ENCODE measurements around the gene ULK4. TPM values are rescaled to one million over a fixed set of nuclear protein-coding genes. Genes with fewer than 3 reads are reported as not detected.
"Not testable (repeated sequence)": the region's sequence is repeated elsewhere in the genome, so short reads cannot be mapped to it uniquely, and the experiment has no call there.

Gene ULK4
- total RNA-seq (2014; rRNA removed; shearing (Covaris generic)), result 8.2 and 13.5 TPM in 2 replicates

DNA sequence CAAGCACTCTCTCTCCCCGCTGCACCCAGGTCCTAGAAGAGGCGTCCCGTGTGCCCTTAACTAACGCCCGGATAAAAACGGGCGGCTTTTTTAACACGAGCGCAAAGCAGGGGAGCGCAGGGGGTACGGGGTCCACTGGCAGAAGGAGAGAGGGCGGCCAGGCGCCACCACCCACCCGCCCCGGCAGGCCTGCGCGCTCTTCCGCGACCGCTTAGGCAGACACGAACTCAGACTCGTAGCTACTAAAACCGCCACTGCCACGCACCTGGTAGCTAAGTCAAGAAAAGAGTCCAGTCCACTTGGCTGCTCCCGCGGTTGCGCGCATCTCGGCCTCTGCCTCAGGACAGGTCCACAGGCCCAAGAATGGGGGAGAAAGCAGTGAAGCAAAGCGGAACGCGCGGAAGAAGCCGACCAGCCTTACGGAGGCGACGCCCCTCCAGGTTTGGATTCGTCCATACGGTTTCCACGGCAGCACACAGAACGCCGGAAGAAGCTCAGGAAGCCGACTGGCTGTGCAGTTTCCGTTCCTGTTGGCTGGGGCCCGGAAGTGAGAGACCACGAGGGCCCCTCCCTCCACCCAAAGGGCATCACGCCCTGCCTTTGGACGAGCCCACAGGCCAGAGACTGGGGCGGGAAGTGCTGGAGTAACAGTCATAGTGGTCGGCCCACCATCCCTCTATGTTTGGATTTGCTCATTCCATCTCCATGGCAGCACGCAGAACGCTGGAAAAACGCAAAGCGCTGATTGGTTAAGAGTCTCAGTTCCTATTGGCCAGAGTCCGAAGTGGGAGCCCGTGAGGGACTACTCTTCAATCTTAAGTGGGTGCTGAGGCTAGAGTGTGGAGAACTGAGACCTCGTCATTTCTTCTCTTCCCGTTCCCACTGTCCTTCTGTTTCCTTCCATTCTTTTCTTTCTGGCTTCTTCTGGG, at the start of gene ULK4:
TSS of gene ULK4 (minus strand) at position 353 of the 929 bp plus-strand sequence. CDS start 7,344 bp downstream, outside the sequence.
- DNase-seq (ENCODE audit: low read depth), result peak; percentile 99

DNA sequence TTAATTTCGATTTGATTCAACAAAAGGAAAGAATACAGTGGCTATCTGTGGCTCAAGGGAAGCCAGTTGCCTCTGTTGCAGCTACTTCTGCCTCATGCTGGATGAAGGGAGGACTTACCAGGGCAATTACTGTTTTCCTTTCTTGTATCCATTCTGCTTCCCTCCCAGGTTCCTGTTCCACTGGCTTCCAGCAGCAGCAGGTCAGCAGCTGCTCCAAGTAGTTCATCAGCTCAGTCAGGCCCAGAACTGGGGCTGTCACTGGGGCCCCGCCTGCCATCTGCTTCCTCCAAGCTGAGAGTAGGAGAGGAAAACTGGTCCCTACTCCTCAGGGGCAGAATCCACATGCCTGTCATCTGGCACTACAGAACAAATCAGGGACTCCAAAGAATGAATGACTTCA, 48.6 kb upstream of the ULK4 start:
- DNase-seq (ENCODE audit: low read depth), result no peak

DNA sequence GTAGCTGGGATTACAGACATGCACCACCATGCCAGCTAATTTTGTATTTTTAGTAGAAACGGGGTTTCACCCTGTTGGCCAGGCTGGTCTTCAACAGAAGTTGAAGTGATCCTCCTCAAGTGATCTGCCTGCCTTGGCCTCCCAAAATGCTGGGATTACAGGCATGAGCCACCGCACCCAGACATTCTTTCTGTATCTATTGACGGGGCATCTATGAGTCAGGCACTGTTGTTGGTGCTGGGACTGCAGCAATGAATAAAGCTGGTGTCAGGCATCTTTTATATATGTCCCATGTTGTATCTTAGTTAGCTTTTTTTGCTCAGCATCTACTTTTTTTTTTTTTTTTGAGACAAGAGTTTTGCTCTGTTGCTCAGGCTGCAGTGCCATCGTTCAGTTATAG, 47.6 kb upstream of the ULK4 start:
- no peak for DNase-seq (ENCODE audit: low read depth)

DNA sequence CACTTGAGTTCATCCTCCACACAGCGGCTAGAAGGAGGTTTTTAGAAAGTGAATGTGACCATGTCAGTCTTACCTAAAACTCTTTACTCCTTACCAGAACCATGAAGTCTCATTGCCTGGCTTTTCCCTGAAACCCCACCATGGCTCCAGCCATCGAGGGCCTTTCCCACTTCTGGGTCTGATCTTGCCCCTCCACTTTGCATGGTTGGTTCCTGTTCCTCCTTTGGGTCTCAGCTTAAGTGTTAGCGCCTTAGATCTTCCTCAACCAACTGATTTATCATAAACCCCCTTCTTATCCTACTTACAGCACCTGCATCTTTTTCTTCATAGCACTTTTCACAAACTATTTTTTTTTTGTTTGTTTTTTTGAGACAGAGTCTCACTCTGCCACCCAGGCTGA, 45.9 kb upstream of the ULK4 start:
- DNase-seq (ENCODE audit: low read depth), result no peak

DNA sequence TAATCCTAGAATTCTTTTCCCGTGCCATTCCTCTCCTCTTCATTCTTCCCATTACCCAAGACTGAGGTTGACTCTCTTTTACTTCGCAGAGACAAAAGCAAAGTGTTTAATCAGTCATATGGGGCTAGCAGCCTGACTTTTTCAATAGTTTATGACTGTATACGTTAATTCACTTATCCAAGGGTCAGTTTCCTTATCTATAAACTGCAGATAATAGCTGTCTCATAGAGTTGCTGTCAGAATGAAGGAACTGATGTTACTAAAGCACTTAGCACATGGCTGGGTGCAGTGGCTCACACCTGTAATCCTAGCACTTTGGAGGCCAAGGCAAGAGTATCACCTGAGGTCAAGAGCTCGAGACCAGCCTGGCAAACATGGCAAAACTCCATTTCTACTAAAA, 43.5 kb upstream of the ULK4 start:
- no peak for DNase-seq (ENCODE audit: low read depth)

DNA sequence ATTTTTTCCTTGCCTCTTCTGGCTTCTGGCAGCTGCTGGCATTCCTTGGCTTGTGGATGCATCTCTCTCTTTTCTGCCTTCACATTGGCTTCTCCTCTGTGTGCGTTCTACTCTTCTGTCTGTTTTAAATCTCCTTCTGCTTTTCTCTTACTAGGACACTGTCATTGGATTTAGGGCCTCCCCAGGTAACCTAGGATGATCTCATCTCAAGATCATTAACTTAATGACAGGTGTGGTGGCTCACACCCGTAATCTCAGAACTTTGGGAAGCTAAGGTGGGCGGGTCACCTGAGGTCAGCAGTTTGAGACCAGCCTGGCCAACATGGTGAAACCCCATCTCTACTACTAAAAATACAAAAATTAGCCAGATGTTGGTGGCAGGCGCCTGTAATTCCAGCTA, 40.9 kb upstream of the ULK4 start:
- DNase-seq (ENCODE audit: low read depth), result no peak

DNA sequence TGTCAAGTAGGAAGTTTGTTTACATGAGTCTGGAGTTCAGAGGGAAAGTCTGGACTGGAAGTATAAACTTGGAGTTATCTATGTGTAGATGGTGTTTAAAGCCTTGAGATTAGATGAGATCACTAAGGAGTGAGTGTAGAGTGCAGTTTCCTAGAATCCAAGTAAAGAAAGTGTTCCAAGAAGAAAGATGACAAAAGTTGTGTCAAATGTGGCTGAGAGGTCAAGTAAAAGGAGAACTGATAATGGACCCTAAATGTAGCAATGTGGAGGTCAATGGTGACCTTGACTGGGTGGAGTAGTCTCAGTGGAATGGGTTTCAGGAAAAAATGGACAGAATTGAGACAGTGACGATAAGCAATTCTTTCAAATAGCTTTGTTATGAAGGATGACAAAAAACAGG, 39.9 kb upstream of the ULK4 start:
- no peak for DNase-seq (ENCODE audit: low read depth)

DNA sequence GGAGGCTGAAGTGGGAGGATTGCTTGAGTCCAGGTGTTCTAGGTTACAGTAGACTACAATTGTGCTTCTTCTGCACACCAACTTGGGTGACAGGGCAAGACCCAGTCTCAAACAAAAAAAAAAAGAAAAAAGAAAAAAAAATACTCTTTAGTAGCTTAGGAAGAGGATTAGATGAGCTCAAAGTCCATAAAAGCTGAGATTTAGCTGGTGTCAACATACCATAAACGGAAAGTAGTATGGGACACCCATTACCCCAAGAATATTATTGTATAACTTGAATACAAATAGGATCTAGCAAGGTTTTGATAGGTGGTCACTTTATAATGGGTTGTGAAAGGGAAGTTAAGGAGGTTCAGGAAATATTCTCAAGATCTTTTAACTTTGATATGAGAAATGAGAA, 38.0 kb upstream of the ULK4 start:
- no peak for DNase-seq (ENCODE audit: low read depth)

DNA sequence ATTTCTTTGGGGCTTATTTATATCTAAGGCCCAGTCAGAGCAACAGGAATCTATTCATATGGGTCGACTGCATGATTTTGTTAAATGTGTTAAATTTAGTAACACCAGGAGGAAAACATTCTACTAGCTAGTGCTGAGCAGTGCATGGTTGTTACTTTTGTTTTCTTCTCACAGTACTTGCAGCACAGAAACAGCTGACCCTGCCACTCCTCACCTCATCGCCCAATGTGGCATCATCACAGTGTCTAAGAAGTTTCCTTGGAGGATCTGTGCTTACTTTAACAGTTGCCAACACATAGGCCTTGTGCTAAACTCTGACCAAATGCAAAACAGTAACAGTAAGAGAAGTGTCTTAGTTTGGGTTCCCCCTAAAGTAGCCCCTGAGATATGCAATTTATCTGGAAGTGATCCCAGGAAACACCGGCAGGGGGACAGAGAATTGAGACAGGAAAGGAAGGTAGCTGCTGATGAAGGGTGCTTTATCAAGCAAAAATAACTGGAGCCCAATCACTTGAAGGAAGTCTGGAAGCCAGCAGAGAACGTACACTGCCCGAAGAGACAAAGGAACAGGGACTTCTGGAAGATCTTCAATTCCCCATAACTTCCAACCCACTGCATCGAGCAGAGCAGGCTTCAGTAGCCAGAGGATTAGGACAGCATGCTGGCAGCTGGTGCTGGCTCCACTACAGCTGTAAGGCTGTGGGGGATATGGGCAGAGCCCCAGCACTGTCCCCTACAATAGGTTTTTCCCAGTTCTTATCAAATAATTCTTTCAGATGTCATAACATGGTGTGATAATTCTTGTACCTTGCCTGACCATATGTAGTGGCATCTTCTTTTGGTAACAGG, 36.0 kb upstream of the ULK4 start:
- no peak for DNase-seq (ENCODE audit: low read depth)

DNA sequence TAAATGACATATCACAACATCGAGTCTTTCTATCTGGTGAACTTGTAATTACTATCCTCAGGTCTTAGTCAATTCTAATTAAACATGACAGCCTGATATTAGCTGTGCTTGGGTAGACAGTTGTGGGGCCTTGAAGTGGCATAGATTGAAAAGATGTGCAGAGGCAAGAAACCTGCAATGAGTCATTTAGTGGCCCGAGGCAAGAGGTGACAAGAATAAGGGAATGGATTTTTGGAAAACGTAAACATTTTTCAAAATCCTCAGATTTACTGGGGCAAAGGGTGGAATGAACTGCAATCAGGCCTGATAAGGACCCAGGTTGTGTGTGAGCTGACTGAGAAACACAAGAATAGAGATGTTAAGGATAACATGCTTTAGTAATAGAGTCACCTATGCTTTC, 29.5 kb upstream of the ULK4 start:
- no peak for DNase-seq (ENCODE audit: low read depth)

DNA sequence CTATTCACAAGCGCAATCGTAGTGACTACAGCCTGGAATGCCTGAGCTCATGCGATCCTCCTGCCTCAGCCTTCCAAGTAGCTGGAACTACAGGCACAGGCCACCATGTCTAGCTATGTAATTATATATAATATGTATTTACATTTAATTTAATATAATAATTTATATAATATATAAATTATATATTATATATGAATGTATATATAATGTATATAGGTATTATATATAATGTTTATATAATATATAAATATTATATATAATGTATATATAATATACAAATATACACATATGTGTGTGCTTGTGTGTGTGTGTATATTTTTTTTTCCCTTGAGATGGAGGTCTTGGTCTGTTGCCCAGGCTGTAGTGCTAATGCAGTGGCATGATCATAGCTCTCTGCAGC, 27.6 kb upstream of the ULK4 start:
- DNase-seq (ENCODE audit: low read depth), result no peak

DNA sequence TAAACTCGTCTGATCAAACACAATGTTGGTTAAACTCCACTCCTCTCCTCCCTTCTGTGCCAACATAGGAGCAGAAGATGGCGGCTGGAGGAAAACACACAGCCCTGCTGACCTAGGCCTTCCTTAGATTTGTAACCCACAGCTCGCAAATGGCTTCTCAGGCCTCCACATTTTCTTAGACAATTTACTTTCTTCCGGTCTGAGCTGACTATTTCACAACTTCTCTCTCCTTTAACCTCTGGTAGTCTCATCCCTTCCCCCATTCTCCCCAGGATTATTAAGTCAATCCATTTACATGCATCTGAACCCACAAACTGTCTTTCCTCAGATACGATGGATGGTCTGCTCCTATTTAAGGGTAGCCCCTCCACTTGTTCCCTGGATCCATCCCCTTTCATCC, 25.7 kb upstream of the ULK4 start:
- DNase-seq (ENCODE audit: low read depth), result no peak

DNA sequence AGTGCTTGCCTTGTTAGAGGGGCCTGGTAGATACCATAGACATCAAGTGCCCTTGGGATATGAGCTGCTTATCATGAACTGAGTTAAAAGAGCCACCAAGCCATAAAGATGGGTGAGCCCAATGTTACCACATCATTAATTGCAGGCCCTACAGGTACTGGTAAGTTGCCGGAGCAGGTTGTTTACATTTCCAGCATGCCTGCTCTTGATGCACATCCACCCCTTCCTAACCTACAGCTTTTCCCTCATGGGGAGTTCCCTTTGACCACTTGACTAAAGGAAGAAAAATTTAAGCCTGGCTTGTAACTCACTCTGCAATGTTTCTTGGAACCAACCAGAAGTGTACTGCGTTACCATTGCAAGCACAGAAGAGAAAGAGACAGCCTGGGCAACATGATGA, 24.7 kb upstream of the ULK4 start:
- DNase-seq (ENCODE audit: low read depth), result no peak

DNA sequence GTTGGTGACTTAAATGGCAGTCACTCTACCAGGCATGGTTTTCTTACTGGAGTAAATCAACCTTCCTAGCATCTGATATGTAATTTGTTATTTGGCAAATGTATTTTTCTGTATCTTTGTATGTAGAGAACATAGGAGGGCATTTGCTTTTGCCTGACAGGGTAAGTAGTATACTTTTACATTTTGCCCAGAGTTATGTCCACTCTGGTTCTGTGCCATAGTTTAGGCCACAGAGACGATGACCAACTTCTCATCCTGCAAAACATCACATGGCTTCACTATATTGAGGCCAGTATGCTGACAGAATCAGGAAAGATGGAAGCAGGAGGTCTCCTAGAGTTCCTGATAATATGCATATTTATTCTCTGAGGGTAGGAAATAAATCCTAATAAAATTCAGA, 23.1 kb upstream of the ULK4 start:
- no peak for DNase-seq (ENCODE audit: low read depth)

DNA sequence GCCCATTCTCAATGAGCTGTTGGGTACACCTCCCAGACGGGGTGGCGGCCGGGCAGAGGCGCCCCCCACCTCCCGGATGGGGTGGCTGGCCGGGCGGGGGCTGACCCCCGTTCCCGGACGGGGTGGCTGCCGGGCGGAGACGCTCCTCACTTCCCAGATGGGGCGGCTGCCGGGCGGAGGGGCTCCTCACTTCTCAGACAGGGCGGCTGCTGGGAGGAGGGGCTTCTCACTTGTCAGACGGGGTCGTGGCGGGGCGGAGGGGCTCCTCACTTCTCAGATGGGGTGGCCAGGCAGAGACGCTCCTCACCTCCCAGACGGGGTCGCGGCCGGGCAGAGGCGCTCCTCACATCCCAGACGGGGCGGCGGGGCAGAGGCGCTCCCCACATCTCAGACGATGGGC, 21.2 kb upstream of the ULK4 start:
- DNase-seq (ENCODE audit: low read depth), result not testable (repeated sequence)

DNA sequence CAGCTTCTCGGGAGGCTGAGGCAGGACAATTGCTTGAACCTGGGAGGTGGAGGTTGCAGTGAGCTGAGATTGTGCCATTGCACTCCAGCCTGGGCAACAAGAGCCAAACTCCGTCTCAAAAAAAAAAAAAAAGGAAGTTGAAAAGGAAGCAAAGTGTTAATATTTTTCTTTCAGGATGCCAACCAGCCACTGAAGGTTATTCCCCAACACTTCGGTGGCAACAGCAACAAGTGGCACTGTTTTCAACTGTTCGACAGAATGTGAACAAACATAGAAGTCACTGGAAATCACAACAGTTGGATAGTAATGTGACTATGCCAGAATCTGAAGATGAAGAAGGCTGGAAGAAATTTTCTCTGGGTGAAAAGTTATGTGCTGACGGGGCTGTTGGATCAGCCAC, 15.5 kb upstream of the ULK4 start:
- not testable (repeated sequence) for DNase-seq (ENCODE audit: low read depth)

DNA sequence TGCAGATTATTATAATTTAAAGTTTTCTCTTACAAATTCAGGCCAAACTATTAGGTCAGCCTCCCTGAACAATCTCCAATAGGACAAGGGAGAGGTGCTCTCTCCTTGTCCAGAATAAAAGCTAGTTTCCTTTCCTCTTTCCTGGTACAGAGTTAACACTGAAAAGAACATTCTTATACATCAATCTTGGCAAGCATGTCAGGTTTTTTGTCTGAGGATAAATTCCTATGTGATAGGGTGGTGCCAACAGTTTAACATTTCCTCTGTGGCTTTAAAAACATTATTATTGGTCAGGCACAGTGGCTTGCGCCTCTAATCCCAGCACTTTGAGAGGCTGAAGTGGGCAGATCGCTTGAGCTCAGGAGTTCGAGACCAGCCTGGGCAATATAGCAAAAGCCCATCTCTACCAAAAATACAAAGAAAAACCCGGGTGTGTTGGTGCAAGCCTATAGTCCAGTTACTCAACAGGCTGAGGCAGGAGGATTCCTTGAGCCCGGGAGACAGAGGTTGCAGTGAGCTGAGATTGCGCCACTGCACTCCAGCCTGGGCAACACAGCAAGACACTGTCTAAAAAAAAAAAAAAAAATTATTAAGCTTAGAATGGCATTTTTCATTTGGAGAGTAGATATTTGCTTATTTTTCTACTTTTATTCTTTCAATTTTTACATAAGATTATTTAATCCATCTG, 13.7 kb upstream of the ULK4 start:
- DNase-seq (ENCODE audit: low read depth), result no peak

DNA sequence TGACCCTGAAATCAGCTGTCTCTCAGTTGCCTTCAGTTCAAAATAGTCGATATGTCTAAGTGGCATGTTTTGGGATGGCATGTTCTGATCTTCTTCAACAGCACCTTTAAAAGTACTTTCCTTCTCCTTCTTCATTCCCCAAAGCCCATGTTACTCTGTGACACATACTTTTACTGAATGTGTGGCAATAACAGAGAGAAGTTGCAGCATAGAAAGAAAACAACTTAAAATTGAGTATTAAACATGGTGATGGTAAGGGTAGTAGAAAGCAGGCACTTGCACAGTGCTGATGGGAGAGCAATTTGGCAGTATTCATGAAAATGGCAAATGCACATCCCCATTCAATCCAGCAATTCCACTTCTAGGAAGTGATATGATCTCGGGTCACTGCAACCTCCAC, 12.3 kb upstream of the ULK4 start:
- DNase-seq (ENCODE audit: low read depth), result no peak

DNA sequence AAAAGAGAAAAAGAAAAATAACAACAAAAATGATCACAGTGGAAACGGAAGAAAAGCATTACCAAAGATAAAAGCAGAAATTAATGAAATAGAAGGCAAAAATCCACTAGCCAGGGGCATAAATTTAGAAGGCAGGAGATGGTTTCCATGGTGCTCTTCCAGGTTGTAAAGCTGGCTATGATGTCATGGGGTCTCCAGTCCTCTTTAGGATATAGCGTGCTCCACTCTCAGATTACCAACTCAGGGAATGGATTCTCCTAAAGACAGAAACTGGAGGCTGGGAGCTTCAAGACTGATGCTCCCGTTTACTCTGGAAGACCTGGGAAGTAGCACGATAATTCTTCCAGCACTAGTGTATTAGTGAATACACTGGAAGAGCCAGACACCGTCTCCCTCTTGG, 10.9 kb upstream of the ULK4 start:
- DNase-seq (ENCODE audit: low read depth), result no peak

DNA sequence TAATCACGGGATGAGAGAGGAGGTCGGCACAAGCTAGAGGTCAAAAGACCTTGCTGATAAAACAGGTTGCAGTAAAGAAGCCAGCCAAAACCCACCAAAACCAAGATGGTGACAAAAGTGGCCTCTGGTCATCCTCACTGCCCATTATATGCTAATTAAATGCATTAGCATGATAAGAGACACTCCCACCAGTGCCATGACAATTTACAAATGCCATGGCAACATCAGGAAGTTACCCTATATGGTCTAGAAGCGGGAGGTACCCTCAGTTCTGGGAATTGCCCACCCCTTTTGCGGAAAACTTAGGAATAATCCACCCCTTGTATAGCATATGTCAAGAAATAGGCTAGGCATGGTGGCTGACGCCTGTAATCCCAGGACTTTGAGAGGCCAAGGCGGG, 4.3 kb upstream of the ULK4 start:
- no peak for DNase-seq (ENCODE audit: low read depth)

DNA sequence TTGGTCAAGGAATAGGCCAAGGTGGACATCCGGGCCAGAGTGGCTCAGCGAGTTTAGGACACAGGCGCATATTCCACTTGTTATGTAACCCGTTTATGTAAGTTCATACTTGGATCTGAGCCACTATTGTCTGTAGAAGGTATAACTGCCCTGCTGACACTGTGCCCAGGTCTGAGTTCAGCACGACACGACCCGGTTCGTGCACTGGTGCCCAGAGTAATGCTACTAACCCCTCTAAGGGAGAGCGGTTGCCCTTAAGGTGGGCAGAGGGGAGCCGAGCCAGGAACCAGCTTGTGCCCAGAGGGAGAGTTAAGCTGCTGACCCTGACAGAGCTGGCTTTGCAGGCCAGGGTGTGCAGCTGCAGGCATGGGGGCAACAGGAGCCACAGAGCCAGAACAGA, 1.9 kb upstream of the ULK4 start:
- no peak for DNase-seq (ENCODE audit: low read depth)
